HepG2 (cell line): ENCODE measurements around the gene OR5K1. TPM values are rescaled to one million over a fixed set of nuclear protein-coding genes. Genes with fewer than 3 reads are reported as not detected.

ENCODE experiments used
- ATAC-seq: fragments of 200-7000 bp; cut with Tn5 transposase; 3 replicates; pipeline ENCODE4 v1.9.1; 2020; ENCODE audit warnings: mild to moderate bottlenecking, moderate library complexity
- BruUV-seq: library from RNA; stranded (reverse); fragments of 400-500 nt; replicated peaks from 2 replicates; lab custom pipeline; 2021; lab: Mats Ljungman, UMichigan
- CTCF ChIA-PET: fragments of 300-600 bp; formaldehyde crosslinking; extraction: SDS; loops from one replicate; lab custom pipeline; 2021; ENCODE audit warnings: low total read pairs, inconsistent platforms, low intra/inter-chr PET ratio; lab: Yijun Ruan, JAX
- POLR2A ChIA-PET: fragments of 350-600 bp; sonication (Branson Sonifier 250); formaldehyde crosslinking; loops from one replicate; lab custom pipeline; 2020; ENCODE audit warnings: antibody characterized with exemption, inconsistent platforms; lab: Yijun Ruan, JAX
- DNase-seq: peaks from one replicate; pipeline ENCODE4 v3.0.0-alpha.2; 2015; ENCODE audit warnings: low spot score
- FAIRE-seq: peaks from 3 replicates; lab custom pipeline; 2011; peaks lifted over from hg19 to GRCh38; lab: Jason Lieb, UNC
- H2AFZ ChIP-seq: one replicate; pipeline ENCODE4 v1.6.1; 2011; ENCODE audit warnings: low read length, inconsistent platforms
- H3K27ac ChIP-seq: fragments of 300-600 bp; 3 replicates; pipeline ENCODE4 v1.8.0; 2011; ENCODE audit warnings: mixed run types, mild to moderate bottlenecking, mixed read lengths, low read length, inconsistent platforms; ENCODE audit not compliant: insufficient read depth; ENCODE audit errors: extremely low read length
- H3K27me3 ChIP-seq, 2 experiments: fragments of 200-600 bp in 1 of 2; 2 replicates in 1 of 2; 3 replicates in 1 of 2; pipeline versions ENCODE4 v1.6.0 to v1.8.0; 2011; ENCODE audit warnings: low read length in 2 of 2, mild to moderate bottlenecking in 2 of 2, moderate library complexity in 2 of 2, inconsistent platforms in 1 of 2; ENCODE audit not compliant: insufficient read depth in 2 of 2, control insufficient read depth in 1 of 2
- H3K36me3 ChIP-seq, 2 experiments: fragments of 200-600 bp in 1 of 2; replicated peaks in 1 of 2; 2 replicates in 1 of 2; 3 replicates in 1 of 2; pipeline versions ENCODE4 v1.5.1 to v1.8.0; 2011; ENCODE audit warnings: low read length in 2 of 2, inconsistent platforms in 1 of 2; ENCODE audit not compliant: insufficient read depth in 2 of 2, control insufficient read depth in 1 of 2
- H3K4me1 ChIP-seq: 2 replicates; pipeline ENCODE4 v1.5.1; 2012; ENCODE audit warnings: low read length, inconsistent platforms; ENCODE audit not compliant: insufficient read depth
- H3K4me2 ChIP-seq: 2 replicates; pipeline ENCODE4 v1.6.0; 2011; ENCODE audit warnings: low read depth, low read length, inconsistent platforms
- H3K4me3 ChIP-seq, 3 experiments: fragments of 200-600 bp in 1 of 3; sonication (generic), shearing (Covaris generic) in 1 of 3; replicated peaks in 1 of 3; 2 replicates each; pipeline ENCODE4 v1.5.1; 2011 to 2016; ENCODE audit warnings: low read length in 3 of 3, inconsistent platforms in 2 of 3, low read depth in 2 of 3, mild to moderate bottlenecking in 2 of 3, control low read depth in 1 of 3, mixed read lengths in 1 of 3; ENCODE audit not compliant: insufficient read depth in 1 of 3
- H3K79me2 ChIP-seq: one replicate; pipeline ENCODE4 v1.6.1; 2011; ENCODE audit warnings: low read length, inconsistent platforms; ENCODE audit not compliant: insufficient read depth
- H3K9ac ChIP-seq: 2 replicates; pipeline ENCODE4 v1.6.0; 2011; ENCODE audit warnings: mild to moderate bottlenecking, low read depth, low read length, inconsistent platforms; ENCODE audit not compliant: insufficient read depth
- H3K9me3 ChIP-seq: 2 replicates; pipeline ENCODE4 v1.5.1; 2012; ENCODE audit warnings: mild to moderate bottlenecking, low read length
- H4K20me1 ChIP-seq: 2 replicates; pipeline ENCODE4 v1.6.0; 2011; ENCODE audit warnings: inconsistent platforms, mild to moderate bottlenecking, low read length, moderate library complexity; ENCODE audit not compliant: insufficient read depth
- ATF7 ChIP-seq, 2 experiments: fragments of 450-650 bp in 1 of 2; sonication (generic) in 1 of 2; formaldehyde crosslinking in 1 of 2; IDR thresholded peaks; 2 replicates each; pipeline versions ENCODE4 v1.4.0 to v1.6.1; 2016 to 2020; ENCODE audit warnings: antibody characterized with exemption in 1 of 2, mild to moderate bottlenecking in 1 of 2, missing genetic modification reagents in 1 of 2
- FOXA3 ChIP-seq: IDR thresholded peaks from 2 replicates; pipeline ENCODE4 v1.6.1; 2016; ENCODE audit warnings: missing genetic modification reagents, missing compliant biosample characterization
- FOXO1 ChIP-seq: sonication (generic); formaldehyde crosslinking; IDR thresholded peaks from 2 replicates; pipeline ENCODE4 v1.4.0; 2020; ENCODE audit warnings: missing genetic modification reagents
- HINFP ChIP-seq: sonication (generic); formaldehyde crosslinking; IDR thresholded peaks from 2 replicates; pipeline ENCODE4 v1.4.0; 2020; ENCODE audit warnings: low read depth, mild to moderate bottlenecking, missing genetic modification reagents
- HIVEP1 ChIP-seq: sonication (generic); formaldehyde crosslinking; IDR thresholded peaks from 2 replicates; pipeline ENCODE4 v1.4.0; 2020; ENCODE audit warnings: mild to moderate bottlenecking, missing genetic modification reagents
- MBD4 ChIP-seq: IDR thresholded peaks from 2 replicates; pipeline ENCODE4 v1.6.1; 2012; ENCODE audit warnings: low read length, inconsistent platforms, borderline replicate concordance
- MTA3 ChIP-seq: sonication (generic); formaldehyde crosslinking; IDR thresholded peaks from 2 replicates; pipeline ENCODE4 v1.4.0; 2020; ENCODE audit warnings: missing genetic modification reagents
- NR2F1 ChIP-seq, 2 experiments: fragments of 450-650 bp in 1 of 2; formaldehyde crosslinking in 1 of 2; IDR thresholded peaks; 2 replicates each; pipeline versions ENCODE4 v1.5.0 to v1.6.1; 2016 to 2020; ENCODE audit warnings: mild to moderate bottlenecking in 1 of 2, missing compliant biosample characterization in 1 of 2, missing genetic modification reagents in 1 of 2, moderate library complexity in 1 of 2
- RFX3 ChIP-seq: IDR thresholded peaks from 2 replicates; pipeline ENCODE4 v1.6.1; 2016; ENCODE audit warnings: missing biosample characterization, missing genetic modification reagents
- ZBTB10 ChIP-seq: sonication (generic); formaldehyde crosslinking; IDR thresholded peaks from 2 replicates; pipeline ENCODE4 v1.4.0; 2020; ENCODE audit warnings: missing genetic modification reagents, borderline replicate concordance
- ZFYVE20 ChIP-seq: sonication (generic); formaldehyde crosslinking; IDR thresholded peaks from 2 replicates; pipeline ENCODE4 v1.8.0; 2023; ENCODE audit warnings: low read depth, mild to moderate bottlenecking, moderate library complexity, missing genetic modification reagents, borderline replicate concordance
- ZNF451 ChIP-seq: sonication (generic); formaldehyde crosslinking; IDR thresholded peaks from 2 replicates; pipeline ENCODE4 v1.5.0; 2020; ENCODE audit warnings: mild to moderate bottlenecking, missing genetic modification reagents
- ZNF550 ChIP-seq: sonication (generic); formaldehyde crosslinking; IDR thresholded peaks from 2 replicates; pipeline ENCODE4 v1.4.0; 2020; ENCODE audit warnings: mild to moderate bottlenecking, missing genetic modification reagents, borderline replicate concordance
- ZNF878 ChIP-seq: sonication (generic); formaldehyde crosslinking; IDR thresholded peaks from 2 replicates; pipeline ENCODE4 v1.8.1; 2023; ENCODE audit warnings: mild to moderate bottlenecking, missing genetic modification reagents, moderate library complexity
- ZNF879 ChIP-seq: sonication (generic); formaldehyde crosslinking; IDR thresholded peaks from 2 replicates; pipeline ENCODE4 v1.8.1; 2023; ENCODE audit warnings: missing genetic modification reagents
- WGBS: methylation state at CpG from one replicate; pipeline ENCODE4 v1.1.6; 2017; ENCODE audit warnings: low lambda C conversion rate; 5-methylcytosine and 5-hydroxymethylcytosine counted together
- in situ Hi-C: cut with HindIII; loops from 2 replicates; pipeline ENCODE4 v1.10.0; 2017; ENCODE audit warnings: low pct_unique_long_range_greater_than_20kb; ENCODE audit not compliant: extremely low pct_ligation_motif_present
- intact Hi-C: fragments of 100-400 bp; cut with micrococcal nuclease; formaldehyde crosslinking; loops from one replicate; pipeline ENCODE4 v1.10.0; 2022; ENCODE audit not compliant: unreplicated experiment
- polyA plus RNA-seq, 8 experiments: library from polyadenylated mRNA; depleted of rRNA in 3 of 8; stranded (reverse) in 7 of 8; unstranded in 1 of 8; fragments of >200 nt; fragmentation: Illumina TruSeq in 4 of 8; extraction: Trizol in 4 of 8; gene quantifications; 2 replicates each; pipeline versions ENCODE4 v1.2.1 to v1.2.3, GENCODE V29; 2011 to 2016; ENCODE audit warnings: low read depth in 4 of 8, missing spikeins in 1 of 8, mixed read lengths in 1 of 8; ENCODE audit not compliant: insufficient read depth in 1 of 8
- total RNA-seq, 5 experiments: library from RNA; depleted of rRNA; stranded (reverse); fragments of >200 nt; fragmentation: Illumina TruSeq; extraction: Trizol; gene quantifications; 2 replicates each; pipeline ENCODE4 v1.2.3, GENCODE V29; 2016; ENCODE audit warnings: low read depth in 1 of 5

The OR5K1 gene
- total and polyA plus RNA-seq, 2 of the 13 experiments (the other 11 are each of a cell fraction or from before 2014, with no cell fraction given): not detected

DNA sequence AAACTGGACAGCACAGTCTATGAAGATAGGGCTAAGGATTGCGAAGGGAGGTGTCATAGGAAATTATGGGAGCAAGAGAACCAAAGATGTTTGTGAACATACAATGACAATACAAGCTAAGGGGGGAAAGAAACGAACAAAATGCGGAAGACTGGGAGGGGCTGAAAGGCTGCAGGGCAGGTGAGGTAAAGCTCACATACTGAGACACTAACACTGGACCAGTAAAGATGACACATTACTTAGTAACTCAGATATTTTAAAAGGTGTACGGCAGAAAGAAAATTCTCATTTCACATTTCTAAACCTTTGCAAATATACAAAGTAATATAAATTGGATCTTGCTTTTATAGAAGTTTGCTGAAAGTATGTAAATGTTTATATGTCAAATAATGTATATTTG is 49.6 kb downstream of the OR5K1 start (continued):
- TF ChIP-seq HINFP (CRISPR knock-in tag): no peak
- TF ChIP-seq ZFYVE20: no peak
- TF ChIP-seq ZNF879: no peak
- TF ChIP-seq, all 625 proteins: peak for 0

DNA sequence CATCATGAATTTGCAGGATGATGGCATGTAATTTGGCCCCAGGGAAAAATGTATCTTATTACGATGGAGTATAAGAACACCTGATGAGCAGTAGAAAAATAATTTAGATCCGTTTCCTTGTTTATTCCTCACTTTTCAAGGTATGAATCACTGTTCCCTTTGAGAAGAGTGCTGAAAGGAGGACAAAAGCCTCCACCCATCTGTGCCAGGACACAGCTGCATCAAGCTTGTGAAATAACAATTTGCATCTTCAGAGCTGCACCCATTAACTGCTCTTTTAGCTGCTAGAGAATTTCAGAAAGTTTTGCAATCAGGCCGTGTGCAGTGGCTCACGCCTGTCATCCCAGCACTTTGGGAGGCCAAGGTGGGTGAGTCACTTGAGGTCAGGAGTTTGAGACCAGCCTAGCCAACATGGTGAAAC is 50.1 kb downstream of the OR5K1 start:
- Histone ChIP-seq H3K4me1 (no peaks in the 10 kb centered on the region), H3K4me3 (no peak overlapping the region), H3K36me3 (peaks cover 2 to 13% of the 10 kb centered on the region in 2 experiments; a peak in 3 of 5 replicates), H3K9me3 (no peaks in the 10 kb centered on the region), H3K9ac (no peak overlapping the region), H3K27me3 (no peaks in the 10 kb centered on the region), H3K79me2 (no peaks in the 10 kb centered on the region), H3K27ac (no peak overlapping the region), H4K20me1 (no peaks in the 10 kb centered on the region), H2AFZ (no peak overlapping the region), H3K4me2 (no peak overlapping the region)
- POLR2A ChIA-PET: interaction anchor here (1.1 kb wide), 1 partner anchor 10 kb away, joined by 3 read pairs; the partner anchor contains the start of gene CLDND1
- no peak for ATAC-seq
- CTCF ChIA-PET: no interaction called here
- in situ Hi-C loops (no loop called here), intact Hi-C loops (no loop called here)
- FAIRE-seq: no peak
- WGBS: 82% methylated on average over 4 of the region's 4 CpGs
- TF ChIP-seq MBD4 (no peak), FOXO1 (no peak), FOXA3 (CRISPR knock-in tag) (no peak), ZNF550 (CRISPR knock-in tag) (no peak), RFX3 (CRISPR knock-in tag) (no peak), ATF7 (IDR thresholded peaks at IDR 0.05) (no peak), ATF7 (CRISPR knock-in tag; IDR thresholded peaks at IDR 0.05) (no peak), HIVEP1 (CRISPR knock-in tag) (no peak), ZNF878 (CRISPR knock-in tag) (no peak), ZBTB10 (CRISPR knock-in tag) (no peak), MTA3 (CRISPR knock-in tag) (no peak), ZNF451 (CRISPR knock-in tag) (no peak), NR2F1 (CRISPR knock-in tag; IDR thresholded peaks at IDR 0.05) (no peak)
- BruUV-seq: no TSS peak
- DNase-seq: no peak
